Spleen (tissue), 7 donors: ENCODE measurements around the gene CPTP.

Source experiments
- CTCF ChIP-seq, 11 experiments: fragments of 200-600 bp in 7 of 11; fragments of 450-650 bp in 4 of 11; sonication (generic) in 4 of 11; IDR thresholded peaks in 8 of 11; conservative IDR thresholded peaks in 3 of 11; 1 replicate in 7 of 11; 2 replicates in 4 of 11; pipeline versions ENCODE4 v1.4.0 to v1.8.0; 2016 to 2021; ENCODE audit warnings: antibody characterized with exemption in 11 of 11, inconsistent platforms in 4 of 11, mild to moderate bottlenecking in 1 of 11
- POLR2A ChIP-seq, 3 donors: fragments of 450-650 bp; IDR thresholded peaks; one replicate each; pipeline ENCODE4 v1.5.1; 2017; ENCODE audit warnings: antibody characterized with exemption in 3 of 3, mild to moderate bottlenecking in 1 of 3
- POLR2AphosphoS5 ChIP-seq, 3 donors: sonication (generic); formaldehyde crosslinking; IDR thresholded peaks; one replicate each; pipeline ENCODE4 v1.5.1; 2017; ENCODE audit warnings: antibody characterized with exemption in 3 of 3
- donor health status: DM: no; HTN: no; CAD: no; lungs with moderate emphysema.
- donor health status: DM: no; HTN: no; CAD: no.
- donor health status: DM: no; HTN: no; CAD: no.

- TF ChIP-seq CTCF (IDR thresholded peaks at IDR 0.05 in 8 of 11, conservative IDR thresholded peaks at IDR 0.05 in 3 of 11) (no peak), POLR2A (IDR thresholded peaks at IDR 0.05) (no peak), POLR2AphosphoS5 (IDR thresholded peaks at IDR 0.05) (no peak)
Measured at GRCh38 chr1:1292442-1292779, 32.2 kb upstream of the CPTP start.
